H54 (cell line): ENCODE results near the gene EIF4H.

Experiments
- DNase-seq: peaks from one replicate; pipeline ENCODE4 v3.0.0; 2011; ENCODE audit warnings: low spot score, mixed read lengths; ENCODE audit not compliant: insufficient read length
- FAIRE-seq: peaks from 3 replicates; lab custom pipeline; 2011; peaks lifted over from hg19 to GRCh38; lab: Jason Lieb, UNC
- POLR2A ChIP-seq: IDR thresholded peaks from 2 replicates; pipeline ENCODE4 v1.6.1; 2011; ENCODE audit warnings: low read depth, mild to moderate bottlenecking, low read length

EIF4H gene

DNA sequence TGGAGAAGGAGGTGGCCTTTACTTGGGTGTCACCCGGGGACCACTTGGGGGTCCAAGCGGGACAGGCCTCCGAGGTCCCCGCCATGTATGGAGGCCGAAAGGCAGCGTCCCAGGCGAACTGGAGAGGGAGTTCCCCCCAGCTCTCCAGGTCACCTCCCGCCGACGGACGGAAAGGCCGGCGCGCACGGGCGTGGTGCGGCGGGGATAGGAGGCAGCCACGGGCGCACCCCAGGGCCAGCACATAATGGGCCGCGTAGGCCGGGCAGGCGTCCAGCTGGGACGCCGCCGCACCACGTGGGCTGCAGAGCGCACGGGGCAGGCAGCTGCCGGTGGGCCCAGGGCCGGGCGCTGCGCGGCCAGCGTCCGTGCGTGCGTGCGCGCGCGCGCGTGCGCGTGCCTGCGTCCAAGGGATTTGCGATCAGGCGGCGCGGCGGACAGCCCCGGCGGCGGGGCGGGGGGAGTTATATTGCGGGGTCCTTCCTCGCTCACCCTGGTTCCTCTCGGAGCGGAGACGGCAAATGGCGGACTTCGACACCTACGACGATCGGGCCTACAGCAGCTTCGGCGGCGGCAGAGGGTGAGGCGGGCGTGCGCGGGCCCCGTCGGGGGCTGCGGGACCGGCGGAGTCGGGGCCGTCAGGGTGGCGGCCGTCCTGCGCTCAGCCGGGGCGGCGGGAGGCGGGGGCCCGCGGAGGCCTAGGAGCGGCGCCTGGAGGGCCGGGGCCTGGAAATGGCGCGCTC is at the start of gene EIF4H:
Gene EIF4H, plus strand, starts transcription at position 491 of the 740 bp plus-strand sequence. Its CDS starts 28 bp downstream, at position 519.
- peak; percentile 86 for TF ChIP-seq POLR2A
- FAIRE-seq (no peak), DNase-seq (peak; percentile 94)

DNA sequence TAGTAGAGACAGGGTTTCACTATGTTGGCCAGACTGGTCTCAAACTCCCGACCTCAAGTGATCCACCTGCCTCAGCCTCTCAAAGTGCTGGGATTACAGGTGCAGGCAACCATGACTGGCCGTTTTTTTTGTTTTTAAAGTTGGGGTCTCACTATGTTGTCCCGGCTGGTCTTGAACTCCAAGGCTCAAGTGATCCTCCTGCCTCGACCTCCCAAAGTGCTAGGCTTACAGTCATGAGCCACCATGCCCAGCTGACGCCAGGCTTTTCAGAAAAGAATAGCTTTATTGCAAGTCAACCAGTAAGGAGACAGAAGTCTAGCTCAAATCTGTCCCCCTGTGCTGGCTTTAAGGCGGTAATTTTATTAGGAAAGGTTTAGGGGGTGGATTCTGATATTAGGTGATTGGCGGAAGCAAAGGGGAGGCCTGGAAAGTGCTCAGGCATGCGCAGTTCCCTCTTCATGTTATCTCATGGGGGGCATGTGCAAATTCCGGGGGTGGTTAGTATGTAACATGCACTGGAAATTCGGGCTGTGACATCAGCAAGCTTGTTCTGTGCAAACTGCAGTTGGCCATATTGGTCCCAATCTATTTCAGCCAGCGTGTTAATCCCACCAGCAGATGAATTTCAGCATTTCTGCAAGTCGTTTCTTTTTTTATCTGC is 47.8 kb upstream of the EIF4H start:
- DNase-seq (no peak), FAIRE-seq (no peak)
- TF ChIP-seq POLR2A = no peak

DNA sequence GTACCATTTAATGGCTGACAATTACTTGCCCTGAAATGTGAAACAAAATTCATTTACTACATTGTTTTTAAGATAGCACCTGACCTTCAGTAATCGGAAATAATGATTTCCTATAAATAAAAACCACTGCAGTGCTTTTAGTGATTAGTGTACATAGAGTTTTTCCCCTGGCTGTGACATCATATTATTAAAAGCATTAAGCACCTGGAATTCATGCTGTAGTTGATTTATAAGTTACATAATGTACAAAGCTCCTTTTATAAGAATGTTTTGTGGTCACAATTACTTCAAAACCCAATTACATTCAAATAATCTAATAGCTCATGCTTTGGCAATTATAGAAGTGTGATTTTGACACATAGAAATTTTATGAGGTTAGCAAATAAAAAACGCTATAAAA is 44.3 kb upstream of the EIF4H start:
- no peak for FAIRE-seq

DNA sequence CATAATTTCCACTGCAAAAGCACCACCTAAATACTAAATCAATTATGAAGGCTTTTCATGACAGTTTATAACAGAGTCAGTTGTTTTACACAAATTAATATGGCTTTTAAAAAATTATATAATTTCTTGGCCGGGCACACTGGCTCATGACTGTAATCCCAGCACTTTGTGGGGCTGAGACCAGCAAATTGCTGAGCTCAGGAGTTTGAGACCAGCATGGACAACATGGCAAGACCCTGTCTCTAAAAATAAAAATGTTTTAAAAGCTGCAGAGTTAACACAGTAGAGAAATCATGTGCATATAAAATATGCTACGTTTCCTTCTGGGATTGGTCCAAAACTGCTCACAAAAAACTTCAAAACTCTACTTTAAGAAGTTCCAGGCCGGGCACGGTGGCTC is 43.6 kb upstream of the EIF4H start:
- no peak for FAIRE-seq
- DNase-seq = no peak
- TF ChIP-seq POLR2A = no peak

More for the DNA sequence above, 44.3 kb upstream of the EIF4H start:
- DNase-seq = no peak
- no peak for TF ChIP-seq POLR2A

DNA sequence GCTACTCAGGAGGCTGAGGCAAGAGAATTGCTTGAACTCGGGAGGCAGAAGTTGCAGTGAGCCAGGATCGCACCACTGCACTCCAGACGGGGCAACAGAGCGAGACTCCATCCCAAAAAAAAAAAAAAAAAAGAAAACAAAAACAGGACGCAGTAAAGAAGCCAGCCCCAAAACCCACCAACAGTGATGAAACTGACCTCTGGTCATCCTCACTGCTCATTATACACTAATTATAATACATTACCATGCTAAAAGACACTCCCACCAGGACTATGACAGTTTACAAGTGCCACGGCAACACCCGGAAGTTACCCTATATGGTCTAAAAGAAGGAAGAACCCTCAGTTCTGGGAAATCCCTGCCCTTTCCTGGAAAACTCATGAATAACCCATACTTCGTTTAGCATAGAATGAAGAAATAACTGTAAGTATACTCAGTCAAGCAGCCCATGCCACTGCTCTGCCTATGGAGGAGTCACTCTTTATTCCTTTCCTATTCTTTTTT is 40.0 kb upstream of the EIF4H start:
- FAIRE-seq (no peak), DNase-seq (no peak)
- no peak for TF ChIP-seq POLR2A

DNA sequence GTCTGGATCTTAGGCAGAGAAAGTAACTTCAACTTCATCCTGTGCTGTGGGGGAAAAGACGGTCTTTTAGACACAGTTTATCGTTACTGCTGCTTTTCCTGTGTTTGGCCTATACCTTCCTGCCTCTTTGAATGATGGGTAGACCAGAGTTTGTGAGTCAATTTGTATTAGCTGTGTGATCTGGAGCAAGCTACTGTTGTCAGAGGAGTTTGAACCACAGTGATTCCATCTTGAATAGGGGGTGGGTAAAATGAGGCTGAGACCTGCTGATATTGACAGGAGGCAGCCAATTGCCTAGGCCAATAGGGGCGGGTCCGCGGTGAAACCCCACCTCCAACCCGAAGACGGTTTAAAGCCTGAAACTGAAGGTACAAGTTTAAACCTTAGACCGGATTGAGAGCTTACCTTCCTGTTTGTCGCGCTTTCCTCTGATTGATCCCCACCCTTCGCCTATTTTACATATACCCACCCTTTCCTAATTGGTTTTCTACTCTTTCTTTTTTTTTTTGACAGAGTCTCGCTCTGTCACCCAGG is 35.8 kb upstream of the EIF4H start:
- TF ChIP-seq POLR2A = no peak
- FAIRE-seq = no peak
- DNase-seq = no peak

DNA sequence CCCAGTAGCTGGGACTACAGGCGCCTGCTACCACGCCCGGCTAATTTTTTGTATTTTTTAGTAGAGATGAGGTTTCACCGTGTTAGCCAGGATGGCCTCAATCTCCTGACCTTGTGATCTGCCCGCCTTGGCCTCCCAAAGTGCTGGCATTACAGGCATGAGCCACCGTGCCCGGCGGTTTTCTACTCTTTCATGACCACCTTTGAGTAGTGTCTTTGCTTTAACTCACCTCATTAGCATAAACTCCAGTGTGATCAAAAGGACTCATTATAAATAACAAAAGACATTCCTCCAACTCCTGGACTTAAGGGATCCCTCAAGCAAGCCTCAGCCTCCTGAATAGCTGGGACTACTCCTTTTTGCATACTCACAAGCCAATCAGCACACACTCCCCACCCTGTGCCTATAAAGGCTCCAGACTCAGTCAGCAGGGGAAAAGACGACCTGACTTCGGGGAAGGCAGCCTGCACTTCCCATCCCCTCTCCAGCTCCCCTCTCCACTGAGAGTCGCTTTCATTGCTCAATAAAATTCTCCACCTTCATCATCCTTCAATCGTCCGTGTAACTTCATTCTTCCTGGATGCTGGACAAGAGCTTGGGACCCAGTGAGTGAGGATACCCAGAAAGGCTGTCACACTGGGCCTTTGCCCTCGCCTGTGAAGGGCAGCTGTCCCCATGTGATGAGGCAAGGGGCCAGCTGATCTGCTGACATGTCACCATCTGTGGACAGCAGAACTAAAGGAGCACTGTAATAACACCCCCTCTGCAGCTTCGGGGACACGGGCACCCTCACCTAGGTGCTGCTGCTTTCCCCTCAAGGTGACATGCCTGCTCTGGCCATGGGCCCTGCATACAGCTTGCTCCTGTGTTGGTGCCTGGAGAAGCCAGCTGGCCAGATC is 35.0 kb upstream of the EIF4H start:
- DNase-seq (no peak), FAIRE-seq (no peak)
- no peak for TF ChIP-seq POLR2A

DNA sequence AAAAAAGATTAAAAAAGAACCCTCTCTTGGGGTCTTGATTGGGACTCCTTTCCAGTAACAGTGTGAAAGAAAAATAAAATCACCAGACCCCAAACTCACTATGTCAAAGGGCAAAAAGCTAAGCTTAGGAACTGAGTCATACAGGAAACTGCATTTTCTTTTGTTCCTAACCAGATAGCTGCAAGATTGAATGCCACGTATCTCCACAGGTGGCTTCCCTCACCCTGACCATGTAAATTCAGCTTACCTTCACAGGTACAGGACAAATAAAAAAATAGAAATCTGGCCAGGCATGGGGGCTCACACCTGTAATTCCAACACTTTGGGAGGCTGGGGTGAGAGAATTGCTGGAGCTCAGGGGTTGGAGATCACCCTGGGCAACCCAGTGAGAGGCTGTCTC is 32.5 kb upstream of the EIF4H start:
- no peak for TF ChIP-seq POLR2A
- FAIRE-seq = no peak
- DNase-seq = no peak

DNA sequence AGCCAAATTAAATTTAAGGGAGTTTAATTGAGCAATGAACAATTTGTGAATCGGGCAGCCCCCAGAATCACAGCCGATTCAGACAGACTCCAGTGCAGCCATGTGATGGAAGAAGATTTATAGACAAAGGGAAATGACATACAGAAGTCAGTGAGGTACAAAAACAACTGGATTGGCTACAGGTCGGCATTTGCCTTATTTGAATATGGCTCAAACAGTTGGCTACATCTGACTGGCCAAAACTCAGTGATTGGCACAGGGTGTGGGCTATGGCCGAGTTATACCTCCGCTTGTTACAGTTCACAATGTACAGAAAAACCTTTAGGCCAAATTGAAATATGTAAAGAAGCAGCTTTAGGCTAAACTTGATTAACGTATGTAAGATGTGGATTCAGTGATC is 30.8 kb upstream of the EIF4H start:
- DNase-seq = no peak
- TF ChIP-seq POLR2A = no peak
- no peak for FAIRE-seq

DNA sequence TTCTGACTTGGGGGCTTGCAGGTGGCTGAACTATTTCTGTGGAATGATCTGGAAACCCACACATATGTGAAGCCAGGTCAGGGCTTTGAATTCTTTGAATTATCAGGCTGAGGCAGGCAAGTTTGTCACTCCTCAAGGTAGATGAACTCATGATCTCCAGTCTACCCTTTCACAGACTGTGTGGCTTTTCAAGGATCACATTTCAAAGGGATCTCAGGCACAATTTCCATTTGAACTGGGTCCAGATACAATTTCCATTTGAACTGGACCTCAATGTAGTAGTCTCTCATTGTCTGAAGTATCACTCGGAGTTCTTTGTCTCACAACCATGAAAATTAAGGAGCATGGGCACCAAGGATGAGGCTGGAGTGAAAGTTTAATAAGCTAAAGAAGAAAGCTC is 25.7 kb upstream of the EIF4H start:
- FAIRE-seq = no peak
- no peak for DNase-seq
- TF ChIP-seq POLR2A = no peak

DNA sequence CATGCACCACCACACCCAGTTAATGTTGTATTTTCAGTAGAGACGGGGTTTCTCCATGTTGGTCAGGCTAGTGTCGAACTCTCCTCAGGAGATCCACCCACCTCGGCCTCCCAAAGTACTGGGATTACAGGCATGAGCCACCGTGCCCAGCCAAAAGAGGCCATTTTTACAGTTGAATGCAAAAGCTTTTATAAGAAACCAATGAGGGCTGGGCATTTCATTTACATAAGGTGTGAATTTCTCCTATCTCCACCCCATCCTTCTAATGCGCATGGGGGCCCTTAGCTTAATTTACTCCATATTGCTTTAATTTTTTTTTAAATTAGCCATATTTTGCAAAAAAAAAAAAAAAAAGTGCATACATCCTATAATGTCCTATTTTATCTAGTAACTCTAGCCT is 25.1 kb upstream of the EIF4H start:
- no peak for DNase-seq
- no peak for FAIRE-seq
- TF ChIP-seq POLR2A = no peak

DNA sequence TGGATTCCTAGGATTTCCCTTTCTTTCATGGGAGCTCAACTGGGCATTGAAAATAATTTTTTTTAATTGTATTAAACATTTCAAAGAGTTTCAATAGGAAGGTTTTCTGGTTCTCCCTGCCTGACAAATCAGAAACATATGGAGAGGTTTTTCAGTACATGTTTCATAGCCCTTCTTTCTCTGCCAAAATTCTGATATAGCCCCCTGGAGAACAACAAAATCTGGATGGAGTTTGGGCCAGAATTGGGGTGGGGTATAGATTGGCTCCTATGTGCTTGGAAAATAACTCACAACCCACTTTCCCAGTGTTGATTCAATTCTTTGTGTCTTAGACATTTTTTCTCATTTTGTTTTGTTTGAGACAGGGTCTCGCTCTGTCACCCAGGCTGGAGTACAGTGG is 24.6 kb upstream of the EIF4H start:
- TF ChIP-seq POLR2A = no peak
- FAIRE-seq (no peak), DNase-seq (no peak)

DNA sequence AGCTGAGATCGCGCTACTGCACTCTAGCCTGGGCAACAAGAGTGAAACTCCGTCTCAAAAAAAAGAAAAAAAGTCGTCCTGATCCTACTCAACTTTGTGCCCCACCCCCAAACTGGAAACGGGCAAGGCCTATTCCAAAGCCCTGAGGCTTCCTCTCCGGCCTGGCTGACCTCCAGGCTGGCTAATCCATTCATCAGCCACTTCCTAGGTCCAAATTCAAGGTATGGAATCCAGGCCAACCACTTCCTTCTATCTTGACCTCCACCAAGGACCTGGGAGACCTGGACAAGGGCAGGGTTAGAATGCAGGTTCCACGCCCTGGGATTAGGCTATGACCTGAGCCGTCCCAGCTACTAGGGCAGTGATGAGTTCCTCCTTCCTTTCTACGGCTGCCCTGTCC is 20.4 kb upstream of the EIF4H start:
- FAIRE-seq (no peak), DNase-seq (no peak)
- no peak for TF ChIP-seq POLR2A
